IPS-18a (cell line): Measurements from ENCODE around the gene MRNIP.
A peak's percentile ranks its signal among the peaks of the same experiment; 100 is the strongest.

Experiments
- H3K27ac ChIP-seq: one replicate; pipeline ENCODE4 v1.5.1; 2013; ENCODE audit warnings: low read length
- H3K27me3 ChIP-seq: one replicate; pipeline ENCODE4 v1.6.1; 2013; ENCODE audit warnings: mild to moderate bottlenecking, low read length; ENCODE audit not compliant: control insufficient read depth, insufficient read depth
- H3K36me3 ChIP-seq: one replicate; pipeline ENCODE4 v1.6.1; 2013; ENCODE audit warnings: low read depth, low read length; ENCODE audit not compliant: control insufficient read depth
- H3K4me1 ChIP-seq: one replicate; pipeline ENCODE4 v1.6.1; 2013; ENCODE audit warnings: low read depth, low read length; ENCODE audit not compliant: control insufficient read depth
- H3K4me3 ChIP-seq: one replicate; pipeline ENCODE4 v1.5.1; 2013; ENCODE audit warnings: low read length
- H3K9ac ChIP-seq: one replicate; pipeline ENCODE4 v1.6.1; 2013; ENCODE audit warnings: mild to moderate bottlenecking, low read length, moderate library complexity
- H3K9me3 ChIP-seq: one replicate; pipeline ENCODE4 v1.6.1; 2013; ENCODE audit warnings: low read depth, low read length; ENCODE audit not compliant: control insufficient read depth

MRNIP gene

GRCh38 chr5:179867476-179867875, 8.9 kb upstream of the MRNIP start:
- no peaks in the 10 kb centered on the region for H3K27me3 ChIP-seq
- no peak overlapping the region for H3K4me3 ChIP-seq
- H3K4me1 ChIP-seq, result no peaks in the 10 kb centered on the region
- H3K36me3 ChIP-seq, result peaks cover 16% of the 10 kb centered on the region
- H3K9me3 ChIP-seq, result no peaks in the 10 kb centered on the region
- H3K9ac ChIP-seq, result no peak overlapping the region
- no peak overlapping the region for H3K27ac ChIP-seq

DNA sequence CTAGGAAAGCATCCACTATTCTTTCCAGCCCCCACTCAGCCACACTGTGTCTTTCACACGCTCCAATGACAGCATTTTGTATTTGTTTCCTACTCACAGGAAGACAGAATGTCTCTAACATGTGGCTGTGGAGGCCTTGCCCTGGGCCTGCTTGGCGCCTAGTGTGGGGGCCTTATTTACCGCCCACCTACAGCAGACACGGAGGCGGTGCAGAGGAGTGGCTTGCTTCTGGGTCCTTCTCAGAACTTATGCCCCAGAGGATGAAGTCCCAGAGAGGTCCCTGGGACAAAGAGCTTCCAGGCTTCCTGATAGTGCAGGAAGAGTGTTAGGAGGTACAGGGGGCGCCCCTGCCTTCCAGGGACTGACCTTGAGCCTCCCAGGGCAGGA, 8.5 kb upstream of the MRNIP start:
- no peak overlapping the region for H3K4me3 ChIP-seq
- H3K27me3 ChIP-seq, result no peaks in the 10 kb centered on the region
- H3K9me3 ChIP-seq, result no peaks in the 10 kb centered on the region
- no peak overlapping the region for H3K27ac ChIP-seq
- H3K36me3 ChIP-seq, result peaks cover 16% of the 10 kb centered on the region
- H3K9ac ChIP-seq, result no peak overlapping the region
- no peaks in the 10 kb centered on the region for H3K4me1 ChIP-seq

DNA sequence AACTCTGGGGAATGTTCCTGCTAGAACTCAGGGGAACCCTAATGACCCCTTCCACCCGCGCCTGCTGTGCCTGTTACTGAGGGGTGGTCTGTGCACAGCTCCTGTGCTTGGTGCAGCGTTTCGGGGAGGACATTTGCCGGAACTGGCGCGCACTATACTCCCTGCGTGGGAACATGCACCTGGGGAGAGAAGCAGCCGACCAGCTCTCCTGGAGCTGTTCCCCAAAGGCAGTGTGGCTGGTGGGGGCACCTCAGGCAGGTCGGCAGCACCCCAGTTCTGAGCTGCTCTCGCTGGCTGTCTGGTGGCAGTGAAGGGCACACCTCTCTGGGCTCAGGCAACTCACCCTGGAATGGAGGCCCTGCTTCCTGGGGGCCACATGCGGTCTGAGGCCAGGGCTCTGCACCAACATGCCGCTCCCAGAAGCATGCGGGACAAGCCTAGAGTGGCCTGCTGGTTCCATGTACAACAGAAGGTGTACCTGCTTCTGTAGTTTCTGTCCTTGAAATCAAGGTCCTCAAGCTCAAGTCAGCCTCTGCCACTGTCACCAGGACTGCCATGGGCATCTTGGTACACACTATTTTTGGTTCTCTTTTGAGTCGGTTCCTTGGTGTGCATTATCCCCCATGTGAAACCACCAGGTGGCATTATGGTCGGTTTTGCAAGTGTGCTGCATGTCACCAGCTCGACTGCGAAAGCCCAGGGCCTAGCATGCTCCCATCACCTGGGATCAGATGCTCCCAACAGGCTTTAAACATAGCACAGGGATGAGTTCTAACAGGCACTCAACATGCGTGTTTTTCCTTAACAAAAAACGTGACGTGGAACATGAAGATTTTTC, 7.8 kb upstream of the MRNIP start:
- no peaks in the 10 kb centered on the region for H3K4me1 ChIP-seq
- no peaks in the 10 kb centered on the region for H3K9me3 ChIP-seq
- no peak overlapping the region for H3K9ac ChIP-seq
- peaks cover 16% of the 10 kb centered on the region for H3K36me3 ChIP-seq
- H3K4me3 ChIP-seq, result no peak overlapping the region
- no peaks in the 10 kb centered on the region for H3K27me3 ChIP-seq
- H3K27ac ChIP-seq, result no peak overlapping the region

GRCh38 chr5:179865491-179866240, 7.0 kb upstream of the MRNIP start:
- Histone ChIP-seq H3K36me3 (peaks cover 16% of the 10 kb centered on the region), H3K9me3 (no peaks in the 10 kb centered on the region), H3K4me1 (no peaks in the 10 kb centered on the region), H3K9ac (no peak overlapping the region), H3K27ac (no peak overlapping the region), H3K27me3 (no peaks in the 10 kb centered on the region), H3K4me3 (no peak overlapping the region)

DNA sequence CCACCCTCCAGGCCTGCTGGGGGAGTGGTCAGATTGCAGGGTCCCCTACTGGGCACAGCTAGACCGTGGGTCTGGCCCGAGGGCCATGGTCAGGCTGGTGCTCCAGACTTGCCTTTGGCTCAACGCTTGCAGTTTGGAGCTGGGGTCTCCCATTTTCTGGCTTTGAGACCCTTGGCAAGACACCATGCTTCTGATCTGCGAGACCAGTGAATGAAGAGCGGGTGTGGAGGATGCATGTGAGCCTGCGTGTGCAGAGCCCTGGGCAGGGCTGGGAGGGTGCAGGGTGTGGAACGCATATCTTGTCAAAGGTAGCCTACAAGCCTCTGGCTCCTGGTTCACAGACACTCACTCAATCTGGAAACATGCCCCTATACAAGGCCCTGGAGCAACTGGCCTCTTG, 6.1 kb upstream of the MRNIP start:
- Histone ChIP-seq H3K27ac (no peak overlapping the region), H3K36me3 (peaks cover 16% of the 10 kb centered on the region), H3K9ac (no peak overlapping the region), H3K27me3 (peaks cover 4% of the 10 kb centered on the region), H3K4me3 (no peak overlapping the region), H3K4me1 (peaks cover 5% of the 10 kb centered on the region), H3K9me3 (no peaks in the 10 kb centered on the region)

DNA sequence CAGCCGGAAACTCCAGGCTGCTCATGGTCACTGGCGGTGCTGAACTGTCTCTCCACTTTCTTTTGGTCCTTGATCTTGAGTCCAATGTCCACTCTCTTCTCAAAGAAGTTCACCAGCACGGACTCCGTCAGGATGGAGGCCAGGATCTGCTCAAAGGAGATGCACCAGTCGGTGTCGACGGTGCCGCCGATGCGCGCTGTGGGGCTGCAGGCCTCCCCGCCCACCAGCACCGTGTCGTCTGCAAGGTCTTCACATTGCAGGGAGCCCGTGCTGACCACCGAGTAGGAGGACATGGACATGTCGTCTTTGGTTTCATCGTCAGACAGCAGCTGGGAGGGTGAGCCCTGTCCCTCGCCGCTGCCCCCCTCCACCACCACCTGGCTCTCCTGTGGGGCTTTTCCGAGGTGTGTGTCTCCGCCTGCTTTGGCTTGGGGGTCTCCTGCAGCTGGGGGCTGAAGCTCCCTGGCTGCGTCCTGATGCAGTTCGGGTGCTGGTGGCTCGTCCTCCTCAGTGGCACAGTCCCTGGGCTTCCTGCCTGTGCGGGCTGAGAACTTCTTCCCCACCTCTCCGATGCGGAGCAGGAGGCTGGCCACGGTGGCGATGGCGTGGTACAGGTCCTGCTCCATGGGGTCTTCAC, 5.0 kb upstream of the MRNIP start:
- no peaks in the 10 kb centered on the region for H3K9me3 ChIP-seq

GRCh38 chr5:179862891-179863290, 4.3 kb upstream of the MRNIP start:
- Histone ChIP-seq H3K27ac (no peak overlapping the region), H3K36me3 (peaks cover 16% of the 10 kb centered on the region), H3K9ac (no peak overlapping the region), H3K4me3 (no peak overlapping the region), H3K4me1 (peaks cover 5% of the 10 kb centered on the region), H3K9me3 (no peaks in the 10 kb centered on the region), H3K27me3 (peaks cover 6% of the 10 kb centered on the region)

More for the DNA sequence above, 5.0 kb upstream of the MRNIP start:
- H3K36me3 ChIP-seq, result peaks cover 16% of the 10 kb centered on the region
- no peak overlapping the region for H3K27ac ChIP-seq
- peaks cover 5% of the 10 kb centered on the region for H3K4me1 ChIP-seq
- peaks cover 6% of the 10 kb centered on the region for H3K27me3 ChIP-seq
- H3K4me3 ChIP-seq, result no peak overlapping the region
- H3K9ac ChIP-seq, result no peak overlapping the region

- Histone ChIP-seq H3K27me3 (peaks cover 6% of the 10 kb centered on the region), H3K9ac (no peak overlapping the region), H3K27ac (no peak overlapping the region), H3K36me3 (peaks cover 16% of the 10 kb centered on the region), H3K4me3 (no peak overlapping the region), H3K4me1 (peaks cover 5% of the 10 kb centered on the region), H3K9me3 (no peaks in the 10 kb centered on the region)
Measured at GRCh38 chr5:179862296-179862695, 3.7 kb upstream of the MRNIP start.

GRCh38 chr5:179860301-179860700, 1.7 kb upstream of the MRNIP start:
- Histone ChIP-seq H3K9me3 (no peaks in the 10 kb centered on the region), H3K36me3 (peaks cover 15% of the 10 kb centered on the region), H3K27me3 (peaks cover 6% of the 10 kb centered on the region), H3K4me1 (peaks cover 5% of the 10 kb centered on the region), H3K4me3 (no peak overlapping the region), H3K9ac (no peak overlapping the region), H3K27ac (no peak overlapping the region)

DNA sequence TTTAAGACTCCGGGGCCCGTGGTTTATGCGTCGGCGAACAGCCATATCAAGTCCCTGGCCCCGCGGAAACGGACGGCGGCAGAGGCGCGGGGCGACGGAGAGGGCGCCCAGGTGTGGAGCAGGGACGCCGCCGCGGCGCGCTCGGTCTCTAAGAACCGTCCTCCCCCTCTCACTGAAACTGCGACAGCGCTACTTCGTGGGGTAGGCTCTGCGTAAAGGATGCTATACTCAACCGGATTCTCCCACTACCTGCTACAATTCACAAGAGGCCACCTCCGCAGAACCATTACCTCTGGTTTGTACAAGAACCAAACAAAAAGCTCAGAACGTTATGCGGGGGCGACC, 404 bp downstream of the MRNIP start:
- peaks cover 6% of the 10 kb centered on the region for H3K27me3 ChIP-seq
- no peaks in the 10 kb centered on the region for H3K36me3 ChIP-seq
- no peaks in the 10 kb centered on the region for H3K9me3 ChIP-seq
- H3K4me3 ChIP-seq, result peak overlapping the region; percentile 89
- H3K9ac ChIP-seq, result peak overlapping the region; percentile 66
- H3K27ac ChIP-seq, result no peak overlapping the region
- peaks cover 5% of the 10 kb centered on the region for H3K4me1 ChIP-seq

- H3K36me3 ChIP-seq, result peaks cover 28% of the 10 kb centered on the region
- no peak overlapping the region for H3K27ac ChIP-seq
- H3K9me3 ChIP-seq, result no peaks in the 10 kb centered on the region
- no peaks in the 10 kb centered on the region for H3K4me1 ChIP-seq
- no peak overlapping the region for H3K9ac ChIP-seq
- H3K27me3 ChIP-seq, result no peaks in the 10 kb centered on the region
- H3K4me3 ChIP-seq, result no peak overlapping the region
Measured at GRCh38 chr5:179854356-179854755, 4.3 kb downstream of the MRNIP start.
